A549 (cell line): ENCODE data around the gene TACC3.

ENCODE experiments used
- CTCF ChIP-seq: fragments of >200 bp; sonication (Bioruptor Twin); formaldehyde crosslinking; IDR thresholded peaks from 3 replicates; pipeline ENCODE4 v1.5.1; 2016
- EHMT2 ChIP-seq: fragments of 200-600 bp; sonication (generic); IDR thresholded peaks from 2 replicates; pipeline ENCODE4 v1.6.1; 2016; ENCODE audit warnings: antibody characterized with exemption, low read depth, mild to moderate bottlenecking, moderate library complexity

GRCh38 chr4:1745697-1746096 lies 24.4 kb downstream of the TACC3 start:
- TF ChIP-seq CTCF (no peak), EHMT2 (no peak)
